Activated CD4-positive, alpha-beta memory T cell treated with anti-CD3 and anti-CD28 coated beads for 36 hours (primary cell): ENCODE results near the gene DNLZ. TPM values are rescaled to one million over a fixed set of nuclear protein-coding genes. Genes with fewer than 3 reads are reported as not detected.

Experiments used
- CTCF ChIA-PET: fragments of 350-600 bp; sonication (Branson Sonifier 250); formaldehyde crosslinking; loops from one replicate; lab custom pipeline; 2021; ENCODE audit warnings: antibody characterized with exemption, inconsistent platforms; lab: Charles Lee
- POLR2A ChIA-PET: fragments of 350-600 bp; sonication (Branson Sonifier 250); formaldehyde crosslinking; loops from one replicate; lab custom pipeline; 2021; ENCODE audit warnings: antibody characterized with exemption; lab: Charles Lee
- DNase-seq: peaks from one replicate; pipeline ENCODE4 v3.0.0-alpha.2; 2020
- H3K27ac Mint-ChIP-seq: one replicate; pipeline ENCODE4 v1.8.0; 2021; ENCODE audit warnings: mixed read lengths
- H3K27me3 Mint-ChIP-seq: one replicate; pipeline ENCODE4 v1.8.0; 2021; ENCODE audit warnings: mixed read lengths
- H3K36me3 Mint-ChIP-seq: one replicate; pipeline ENCODE4 v1.8.0; 2021; ENCODE audit warnings: mixed read lengths
- H3K4me1 Mint-ChIP-seq: one replicate; pipeline ENCODE4 v1.8.0; 2021; ENCODE audit warnings: low read depth, mixed read lengths
- H3K4me3 Mint-ChIP-seq: one replicate; pipeline ENCODE4 v1.8.0; 2021; ENCODE audit warnings: mild to moderate bottlenecking, mixed read lengths
- H3K9me3 Mint-ChIP-seq: one replicate; pipeline ENCODE4 v1.8.0; 2021; ENCODE audit warnings: mixed read lengths
- intact Hi-C: fragments of 100-400 bp; cut with micrococcal nuclease; formaldehyde crosslinking; loops from one replicate; pipeline ENCODE4 v1.15.1; 2023
- total RNA-seq, 2 experiments: library from RNA; stranded (reverse); gene quantifications; one replicate each; pipeline ENCODE4 v1.2.3, GENCODE V29; 2021

The DNLZ gene
- total RNA-seq, 2 experiments from 2014 or later: 14.5 to 15.2 TPM

GRCh38 chr9:136403915-136404800 is 40.6 kb upstream of the DNLZ start:
- DNase-seq: peak; percentile 78
- CTCF ChIA-PET: interaction anchor here (0.8 to 1.5 kb wide), 3 partner anchors 16 to 325 kb away, joined by 3 to 8 read pairs (median 4); partner anchors contain the start of gene DNLZ
- H3K36me3 Mint-ChIP-seq: peaks cover 53% of the 10 kb centered on the region
- H3K4me3 Mint-ChIP-seq: peak overlapping the region; percentile 65
- H3K27ac Mint-ChIP-seq: peak overlapping the region; percentile 96
- POLR2A ChIA-PET: interaction anchor here (0.7 to 1.5 kb wide), 5 partner anchors 7 to 129 kb away, joined by 3 to 5 read pairs (median 3); partner anchors contain the start of gene DNLZ
- peaks cover 65% of the 10 kb centered on the region for H3K4me1 Mint-ChIP-seq
- H3K27me3 Mint-ChIP-seq: no peaks in the 10 kb centered on the region
- intact Hi-C loops: loop anchor here (1.0 to 5.0 kb wide), 5 partner anchors 33 to 159 kb away; partner anchors contain the start of genes DNLZ, INPP5E, QSOX2 and SEC16A
- no peaks in the 10 kb centered on the region for H3K9me3 Mint-ChIP-seq

GRCh38 chr9:136403538-136403914 is 40.0 kb upstream of the DNLZ start:
- Mint-ChIP-seq H3K27ac (peak overlapping the region; percentile 96), H3K9me3 (no peaks in the 10 kb centered on the region), H3K4me1 (peaks cover 65% of the 10 kb centered on the region), H3K36me3 (peaks cover 52% of the 10 kb centered on the region), H3K27me3 (no peaks in the 10 kb centered on the region), H3K4me3 (peak overlapping the region; percentile 65)
- POLR2A ChIA-PET: interaction anchor here (0.7 to 1.5 kb wide), 5 partner anchors 8 to 129 kb away, joined by 3 to 5 read pairs (median 3); partner anchors contain the start of gene DNLZ
- peak; percentile 89 for DNase-seq
- intact Hi-C loops: loop anchor here (1.0 to 5.0 kb wide), 4 partner anchors 34 to 135 kb away; partner anchors contain the start of genes DNLZ, INPP5E and SEC16A
- CTCF ChIA-PET: interaction anchor here (0.8 to 1.5 kb wide), 3 partner anchors 16 to 325 kb away, joined by 3 to 8 read pairs (median 4); partner anchors contain the start of gene DNLZ

- POLR2A ChIA-PET: interaction anchor here (1.8 kb wide), 1 partner anchor 39 kb away, joined by 5 read pairs; the partner anchor contains the start of gene DNLZ
Measured at GRCh38 chr9:136402067-136402466, 38.5 kb upstream of the DNLZ start.

GRCh38 chr9:136401173-136401922 is 37.8 kb upstream of the DNLZ start:
- Mint-ChIP-seq H3K36me3 (peaks cover 44% of the 10 kb centered on the region), H3K27ac (peak overlapping the region; percentile 96), H3K9me3 (no peaks in the 10 kb centered on the region), H3K27me3 (no peaks in the 10 kb centered on the region), H3K4me1 (peaks cover 59% of the 10 kb centered on the region), H3K4me3 (no peak overlapping the region)
- no peak for DNase-seq
- ChIA-PET POLR2A (interaction anchor here (0.7 to 1.8 kb wide), 3 partner anchors 8 to 38 kb away, joined by 3 to 7 read pairs (median 5); partner anchors contain the start of genes DNLZ, ENTR1 and PMPCA), CTCF (interaction anchor here (0.6 to 2.5 kb wide), 12 partner anchors 8 to 317 kb away, joined by 3 to 19 read pairs (median 4); partner anchors contain the start of genes DNLZ, ENTR1 and PMPCA)
- intact Hi-C loops: loop anchor here (5.0 kb wide), 1 partner anchor 36 kb away; the partner anchor contains the start of gene INPP5E

More at GRCh38 chr9:136402067-136402466, 38.5 kb upstream of the DNLZ start:
- H3K27ac Mint-ChIP-seq: peak overlapping the region; percentile 96
- no peaks in the 10 kb centered on the region for H3K9me3 Mint-ChIP-seq
- intact Hi-C loops: loop anchor here (2.0 to 5.0 kb wide), 2 partner anchors 35 to 137 kb away; partner anchors contain the start of gene INPP5E
- H3K36me3 Mint-ChIP-seq: peaks cover 46% of the 10 kb centered on the region
- CTCF ChIA-PET: interaction anchor here (0.6 to 2.5 kb wide), 4 partner anchors 11 to 316 kb away, joined by 3 to 13 read pairs (median 4); partner anchors contain the start of gene DNLZ
- peaks cover 62% of the 10 kb centered on the region for H3K4me1 Mint-ChIP-seq
- H3K4me3 Mint-ChIP-seq: no peak overlapping the region
- no peaks in the 10 kb centered on the region for H3K27me3 Mint-ChIP-seq
- DNase-seq: no peak

GRCh38 chr9:136400038-136400834 is 36.7 kb upstream of the DNLZ start, which contains the start of gene SNAPC4:
TSS of gene SNAPC4 (minus strand) at chr9:136400170. CDS start at chr9:136398428, 1,742 bp downstream.
- Mint-ChIP-seq H3K4me1 (peaks cover 50% of the 10 kb centered on the region), H3K9me3 (no peaks in the 10 kb centered on the region), H3K4me3 (peak within 1 kb of the TSS; percentile 83), H3K27ac (peak within 1 kb of the TSS; percentile 76), H3K27me3 (no peaks in the 10 kb centered on the region), H3K36me3 (peaks cover 40% of the 10 kb centered on the region)
- ChIA-PET CTCF (interaction anchor here (0.7 to 2.5 kb wide), 11 partner anchors 8 to 140 kb away, joined by 3 to 19 read pairs (median 4); partner anchors contain the start of genes DNLZ, ENTR1 and PMPCA), POLR2A (interaction anchor here (0.7 to 1.8 kb wide), 3 partner anchors 9 to 37 kb away, joined by 3 to 7 read pairs (median 5); partner anchors contain the start of genes DNLZ, ENTR1 and PMPCA)
- peak; percentile 91 for DNase-seq
- intact Hi-C loops: loop anchor here (5.0 kb wide), 1 partner anchor 37 kb away; the partner anchor contains the start of gene INPP5E

- peak; percentile 60 for DNase-seq
- H3K9me3 Mint-ChIP-seq: no peaks in the 10 kb centered on the region
- H3K27me3 Mint-ChIP-seq: no peaks in the 10 kb centered on the region
- peak overlapping the region; percentile 76 for H3K27ac Mint-ChIP-seq
- ChIA-PET POLR2A (interaction anchor here (1.0 kb wide), 1 partner anchor 12 kb away, joined by 3 read pairs; no protein-coding TSS in a partner anchor), CTCF (interaction anchor here (1.2 to 2.5 kb wide), 4 partner anchors 10 to 86 kb away, joined by 5 to 19 read pairs (median 10); partner anchors contain the start of genes DNLZ, ENTR1 and PMPCA)
- peaks cover 42% of the 10 kb centered on the region for H3K4me1 Mint-ChIP-seq
- peak overlapping the region; percentile 83 for H3K4me3 Mint-ChIP-seq
- intact Hi-C loops: loop anchor here (5.0 kb wide), 1 partner anchor 38 kb away; the partner anchor contains the start of gene INPP5E
- H3K36me3 Mint-ChIP-seq: peaks cover 40% of the 10 kb centered on the region
Measured at GRCh38 chr9:136399176-136400037, 35.9 kb upstream of the DNLZ start.

GRCh38 chr9:136398286-136398685 is 34.7 kb upstream of the DNLZ start:
- ChIA-PET POLR2A (interaction anchor here (1.0 kb wide), 1 partner anchor 11 kb away, joined by 3 read pairs; no protein-coding TSS in a partner anchor), CTCF (interaction anchor here (1.0 kb wide), 1 partner anchor 35 kb away, joined by 3 read pairs; the partner anchor contains the start of gene DNLZ)
- Mint-ChIP-seq H3K27ac (no peak overlapping the region), H3K4me3 (peak overlapping the region; percentile 83), H3K9me3 (no peaks in the 10 kb centered on the region), H3K4me1 (peaks cover 30% of the 10 kb centered on the region), H3K36me3 (peaks cover 41% of the 10 kb centered on the region), H3K27me3 (no peaks in the 10 kb centered on the region)
- intact Hi-C loops: no loop called here
- DNase-seq: no peak

- no peak overlapping the region for H3K4me3 Mint-ChIP-seq
- H3K9me3 Mint-ChIP-seq: no peaks in the 10 kb centered on the region
- POLR2A ChIA-PET: no interaction called here
Measured at GRCh38 chr9:136397643-136398042, 34.1 kb upstream of the DNLZ start.

GRCh38 chr9:136396219-136396515 is 32.6 kb upstream of the DNLZ start:
- CTCF ChIA-PET: no interaction called here
- Mint-ChIP-seq H3K27me3 (no peaks in the 10 kb centered on the region), H3K4me3 (no peak overlapping the region), H3K9me3 (no peaks in the 10 kb centered on the region), H3K4me1 (peaks cover 22% of the 10 kb centered on the region), H3K27ac (no peak overlapping the region), H3K36me3 (peaks cover 35% of the 10 kb centered on the region)
- no peak for DNase-seq
- intact Hi-C loops: no loop called here
- POLR2A ChIA-PET: no interaction called here

More at GRCh38 chr9:136397643-136398042, 34.1 kb upstream of the DNLZ start:
- peaks cover 40% of the 10 kb centered on the region for H3K36me3 Mint-ChIP-seq
- intact Hi-C loops: no loop called here
- H3K27ac Mint-ChIP-seq: no peak overlapping the region
- DNase-seq: no peak
- no peaks in the 10 kb centered on the region for H3K27me3 Mint-ChIP-seq
- peaks cover 29% of the 10 kb centered on the region for H3K4me1 Mint-ChIP-seq
- CTCF ChIA-PET: interaction anchor here (1.0 kb wide), 1 partner anchor 34 kb away, joined by 3 read pairs; the partner anchor contains the start of gene DNLZ
